ENCODE measurements around the gene ZNF544. TPM values are rescaled to one million over a fixed set of nuclear protein-coding genes. Genes with fewer than 3 reads are reported as not detected.
A peak's percentile ranks its signal among the peaks of the same experiment; 100 is the strongest.

Gene ZNF544
- total RNA-seq, 1 experiment from 2014 or later: 63.8 TPM

GRCh38 chr19:58305065-58305931, 76.6 kb downstream of the ZNF544 start, which contains the start of gene ERVK3-1 (continued):
- no peak for TF ChIP-seq PREB (CRISPR knock-in tag; IDR thresholded peaks at IDR 0.05; ENCODE audit: borderline replicate concordance)
- TF ChIP-seq USF2 (CRISPR knock-in tag; IDR thresholded peaks at IDR 0.05): peak; percentile 71
- TF ChIP-seq JAZF1 (CRISPR knock-in tag; IDR thresholded peaks at IDR 0.05): no peak
- 0 out of 2 replicates have a peak, but pooled peaks have one; percentile 73 for TF ChIP-seq ZBTB43 (CRISPR knock-in tag; IDR thresholded peaks at IDR 0.05)
- no peak for TF ChIP-seq PRDM15 (CRISPR knock-in tag; IDR thresholded peaks at IDR 0.05)
- peak; percentile 95 for TF ChIP-seq ARID4B (CRISPR knock-in tag; IDR thresholded peaks at IDR 0.05; ENCODE audit: borderline replicate concordance)
- TF ChIP-seq E2F4 (CRISPR knock-in tag; IDR thresholded peaks at IDR 0.05; ENCODE audit: borderline replicate concordance, low read depth): 0 out of 2 replicates have a peak, but pooled peaks have one; percentile 44
- no peak for TF ChIP-seq HMGXB4 (CRISPR knock-in tag; IDR thresholded peaks at IDR 0.05)
- TF ChIP-seq ZNF423 (CRISPR knock-in tag; IDR thresholded peaks at IDR 0.05): no peak
- TF ChIP-seq ZNF121 (CRISPR knock-in tag; IDR thresholded peaks at IDR 0.05): 0 out of 2 replicates have a peak, but pooled peaks have one; percentile 21
- peak; percentile 31; the same call in 1 of the 2 replicates for TF ChIP-seq MYBL2 (CRISPR knock-in tag; IDR thresholded peaks at IDR 0.05)
- TF ChIP-seq NR1H2 (CRISPR knock-in tag; IDR thresholded peaks at IDR 0.05): no peak
- TF ChIP-seq ATF2 (CRISPR knock-in tag; IDR thresholded peaks at IDR 0.05; ENCODE audit: borderline replicate concordance, low read depth): no peak
- TF ChIP-seq ATF6 (CRISPR knock-in tag; IDR thresholded peaks at IDR 0.05): no peak
- no peak for TF ChIP-seq CTCF (IDR thresholded peaks at IDR 0.05)
- TF ChIP-seq ATF1 (CRISPR knock-in tag; IDR thresholded peaks at IDR 0.05): no peak

Data from WTC11 (cell line).